ENCODE results near the gene CDH12.
"Not testable (repeated sequence)": the region's sequence is repeated elsewhere in the genome, so short reads cannot be mapped to it uniquely, and the experiment has no call there.

CDH12 gene

DNA sequence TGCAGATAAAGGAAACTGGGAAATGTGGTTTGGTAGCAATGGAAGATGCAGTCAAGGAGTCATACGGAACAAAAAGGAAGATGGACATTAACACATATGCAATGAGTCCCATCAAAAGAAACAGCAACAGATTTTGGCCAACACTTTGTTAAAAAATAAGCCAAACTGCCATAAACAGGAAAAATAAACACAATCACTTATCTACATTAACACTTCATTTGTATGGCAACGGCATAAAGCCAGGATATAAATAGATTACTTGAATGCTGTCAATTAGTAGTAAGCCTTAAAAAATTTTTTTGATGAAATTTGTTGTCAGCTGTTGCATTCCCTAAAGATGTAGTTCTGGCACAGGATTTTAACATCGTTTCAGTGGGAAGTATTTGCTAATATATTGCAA, 190.8 kb downstream of the CDH12 start:
- DNase-seq (ENCODE audit: low read depth in 2 of 3, low spot score in 1 of 3) = no peak

DNA sequence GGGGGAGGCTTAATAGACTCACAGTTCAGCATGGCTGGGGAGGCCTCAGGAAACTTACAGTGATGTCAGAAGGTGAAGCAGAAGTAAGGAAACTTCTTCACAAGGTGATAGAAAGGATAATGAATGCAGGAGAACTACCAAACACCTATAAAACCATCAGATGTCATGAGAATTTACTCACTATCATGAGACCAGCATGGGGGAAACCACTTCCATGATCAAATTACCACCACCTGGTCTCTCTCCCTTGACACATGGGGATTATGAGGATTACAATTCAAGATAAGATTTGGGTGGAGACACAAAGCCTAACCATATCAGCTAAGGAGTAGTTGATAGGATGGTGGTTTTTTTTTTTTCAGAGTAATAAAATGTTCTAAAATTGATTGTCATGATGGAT, 201.8 kb downstream of the CDH12 start:
- DNase-seq (ENCODE audit: low read depth in 2 of 3, low spot score in 1 of 3) = no peak

DNA sequence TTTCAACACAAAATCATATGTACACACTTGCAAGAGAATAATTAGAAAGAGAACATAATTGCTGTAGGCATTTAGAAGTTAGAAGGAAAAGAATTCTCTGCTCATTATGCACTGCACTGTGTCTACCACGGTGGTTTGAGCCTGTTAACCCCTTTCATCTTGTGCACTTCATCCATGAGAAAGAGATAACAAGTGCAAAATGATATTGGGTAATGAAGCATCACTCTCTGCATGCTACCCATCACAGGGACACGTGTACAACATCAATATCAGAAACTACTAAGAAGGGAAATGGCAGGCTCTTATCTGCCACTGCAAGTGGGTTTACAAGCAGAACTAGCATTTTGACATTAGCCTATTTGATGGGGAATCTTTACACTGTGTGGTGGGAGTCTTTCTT, 202.6 kb downstream of the CDH12 start:
- DNase-seq (ENCODE audit: low read depth in 2 of 3, low spot score in 1 of 3) = no peak

- no peak for DNase-seq (ENCODE audit: low read depth in 2 of 3, low spot score in 1 of 3)
These were observed 204.1 kb downstream of the CDH12 start for GRCh38 chr5:22649074-22649473.

GRCh38 chr5:22644859-22645258, 208.3 kb downstream of the CDH12 start:
- no peak for DNase-seq (ENCODE audit: low read depth in 2 of 3, low spot score in 1 of 3)

- no peak for DNase-seq (ENCODE audit: low read depth in 2 of 3, low spot score in 1 of 3)
These were observed 209.8 kb downstream of the CDH12 start for GRCh38 chr5:22643356-22643755.

DNA sequence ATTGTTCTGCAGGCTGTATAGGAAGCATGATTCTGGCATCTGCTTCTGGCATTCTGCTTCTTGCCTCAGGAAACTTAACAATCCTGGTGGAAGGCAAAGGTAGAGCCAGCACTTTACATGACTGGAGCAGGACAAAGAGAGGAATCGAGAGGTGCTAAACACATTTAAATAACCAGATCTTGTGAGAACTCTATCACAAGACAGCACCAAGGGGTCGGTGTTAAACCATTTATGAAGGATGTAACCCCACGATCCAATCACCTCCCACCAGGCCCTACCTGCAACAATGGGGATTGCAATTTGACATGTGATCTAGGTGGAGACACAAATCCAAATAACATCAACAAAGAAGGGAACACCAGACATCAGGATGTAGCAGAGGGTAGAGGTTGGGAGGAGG, 221.5 kb downstream of the CDH12 start:
- DNase-seq (ENCODE audit: low read depth in 2 of 3, low spot score in 1 of 3) = no peak

- no peak for DNase-seq (ENCODE audit: low read depth in 2 of 3, low spot score in 1 of 3)
These were observed 226.1 kb downstream of the CDH12 start for GRCh38 chr5:22627029-22627428.

DNA sequence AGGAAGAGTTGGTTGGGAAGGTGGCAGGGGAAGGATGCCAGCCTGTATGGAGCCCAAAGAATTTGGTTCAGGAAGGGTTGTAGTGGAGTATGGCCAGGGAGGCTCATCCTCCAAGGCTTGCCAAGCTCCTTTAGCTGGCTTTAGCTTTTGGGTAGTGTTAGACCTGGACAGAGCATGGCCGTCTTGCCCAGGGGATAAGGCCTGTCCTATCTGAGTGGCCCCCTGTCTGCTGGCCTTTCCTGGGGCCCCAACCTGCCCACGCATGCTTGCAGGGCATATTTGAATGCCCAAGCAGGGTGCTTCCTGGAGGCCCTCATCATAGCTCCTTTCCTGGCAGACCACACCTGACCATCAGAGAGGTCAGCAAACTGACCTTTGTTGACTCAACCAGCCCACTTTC, 227.7 kb downstream of the CDH12 start:
- no peak for DNase-seq (ENCODE audit: low read depth in 2 of 3, low spot score in 1 of 3)

DNA sequence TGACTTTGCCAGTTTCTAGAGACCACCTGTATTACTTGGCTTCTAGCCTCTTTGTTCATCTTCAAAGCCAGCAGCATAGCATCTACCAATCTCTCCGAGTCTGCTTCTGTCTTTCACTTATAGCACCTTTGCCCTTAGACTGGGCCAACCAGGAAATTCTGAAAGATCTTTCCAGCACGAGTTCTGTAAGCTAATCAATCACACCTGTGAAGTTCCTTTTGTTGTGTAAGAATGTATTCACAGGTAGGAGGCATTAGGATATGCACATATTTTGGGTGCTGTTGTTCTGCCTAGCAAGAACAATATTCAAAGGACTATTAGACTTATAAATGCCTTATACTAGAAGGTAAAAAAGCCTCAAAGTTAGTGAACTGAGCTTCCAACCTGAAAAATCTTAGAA, 232.1 kb downstream of the CDH12 start:
- no peak for DNase-seq (ENCODE audit: low read depth in 2 of 3, low spot score in 1 of 3)

DNA sequence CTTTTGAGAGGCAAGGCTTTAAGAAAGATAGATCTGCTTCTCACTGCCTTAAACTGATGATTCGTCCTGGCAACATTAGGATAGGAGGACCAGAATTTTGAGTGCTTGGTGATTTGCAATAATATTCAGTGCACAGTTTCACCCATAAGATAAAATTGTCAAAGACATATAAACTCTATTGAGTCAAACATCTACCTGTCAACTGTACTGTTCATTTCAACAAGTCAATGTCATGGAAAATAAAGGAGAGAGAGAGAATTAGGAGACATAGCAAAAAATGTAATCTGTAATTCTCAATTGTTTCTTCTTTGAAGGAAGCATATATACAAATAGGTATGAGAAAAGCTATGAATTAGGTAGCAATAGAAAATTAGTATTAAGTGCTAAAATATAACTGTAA, 237.2 kb downstream of the CDH12 start:
- DNase-seq (ENCODE audit: low read depth in 2 of 3, low spot score in 1 of 3) = no peak

GRCh38 chr5:22614486-22615094, 238.6 kb downstream of the CDH12 start:
- DNase-seq (ENCODE audit: low read depth in 2 of 3, low spot score in 1 of 3) = no peak

- DNase-seq (ENCODE audit: low read depth in 2 of 3, low spot score in 1 of 3) = no peak
These were observed 240.2 kb downstream of the CDH12 start for GRCh38 chr5:22612928-22613327.

- no peak for DNase-seq (ENCODE audit: low read depth in 2 of 3, low spot score in 1 of 3)
These were observed 241.8 kb downstream of the CDH12 start for GRCh38 chr5:22611327-22611726.

DNA sequence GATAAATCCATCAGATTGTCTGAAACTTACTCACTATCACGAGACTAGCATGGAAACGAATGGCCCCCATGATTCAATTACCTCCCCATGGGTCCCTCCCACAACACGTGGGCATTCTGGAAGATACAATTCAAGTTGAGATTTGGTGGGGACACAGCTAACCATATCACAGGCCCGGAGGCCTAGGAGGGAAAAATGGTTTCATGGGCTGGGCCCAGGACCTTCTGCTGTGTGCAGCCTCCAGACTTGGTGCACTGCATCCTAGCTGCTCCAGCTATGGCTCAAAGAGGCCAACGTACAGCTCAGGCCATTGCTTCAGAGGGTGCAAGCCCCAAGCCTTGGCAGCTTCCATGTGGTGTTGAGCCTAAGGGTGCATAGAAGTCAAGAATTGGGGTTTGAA, 245.6 kb downstream of the CDH12 start:
- not testable (repeated sequence) for DNase-seq (ENCODE audit: low read depth in 2 of 3, low spot score in 1 of 3)

DNA sequence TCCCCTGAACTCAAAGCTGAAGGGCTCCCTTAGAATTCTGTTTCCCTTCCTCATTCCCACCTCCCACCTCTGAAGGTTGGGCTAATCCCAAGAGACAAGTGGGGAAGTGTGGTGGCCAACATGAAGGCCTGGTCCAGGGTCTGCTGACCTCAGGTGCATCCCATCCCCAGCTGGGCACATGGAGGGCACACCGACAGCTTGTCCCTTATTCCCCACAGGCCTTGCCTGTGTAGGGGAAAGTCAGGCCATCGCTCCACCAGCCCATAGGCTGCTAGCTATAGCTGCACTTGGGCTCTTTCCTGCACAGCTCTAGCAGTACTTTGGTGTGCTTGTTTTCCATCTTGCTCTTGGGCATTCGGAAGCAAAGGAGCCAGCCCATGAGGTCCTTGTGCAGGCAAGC, 247.7 kb downstream of the CDH12 start:
- no peak for DNase-seq (ENCODE audit: low read depth in 2 of 3, low spot score in 1 of 3)

GRCh38 chr5:22604711-22605110, 248.4 kb downstream of the CDH12 start:
- DNase-seq (ENCODE audit: low read depth in 2 of 3, low spot score in 1 of 3) = no peak

DNA sequence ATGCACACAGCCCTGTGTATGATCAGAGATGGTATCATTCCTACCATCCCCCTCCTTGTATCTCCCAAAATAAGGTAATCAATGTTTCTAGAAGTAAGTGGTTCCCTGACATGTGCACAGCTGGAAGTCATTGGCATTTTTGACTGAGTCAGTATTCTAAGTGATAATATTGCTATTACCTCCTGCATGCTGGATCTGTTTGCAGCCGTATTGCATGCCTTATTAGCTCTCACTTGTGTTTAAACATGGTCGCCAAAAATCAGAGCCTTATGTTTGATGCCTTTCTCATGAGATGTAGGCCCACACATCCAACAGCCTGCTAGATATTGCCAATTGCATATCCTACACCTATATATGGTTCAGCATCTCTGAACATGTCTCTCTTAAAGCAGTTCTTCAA, 254.3 kb downstream of the CDH12 start:
- no peak for DNase-seq (ENCODE audit: low read depth in 2 of 3, low spot score in 1 of 3)

- DNase-seq (ENCODE audit: low read depth in 2 of 3, low spot score in 1 of 3) = no peak
These were observed 256.7 kb downstream of the CDH12 start for GRCh38 chr5:22596404-22596970.

GRCh38 chr5:22594491-22594890, 258.7 kb downstream of the CDH12 start:
- DNase-seq (ENCODE audit: low read depth in 2 of 3, low spot score in 1 of 3) = no peak

DNA sequence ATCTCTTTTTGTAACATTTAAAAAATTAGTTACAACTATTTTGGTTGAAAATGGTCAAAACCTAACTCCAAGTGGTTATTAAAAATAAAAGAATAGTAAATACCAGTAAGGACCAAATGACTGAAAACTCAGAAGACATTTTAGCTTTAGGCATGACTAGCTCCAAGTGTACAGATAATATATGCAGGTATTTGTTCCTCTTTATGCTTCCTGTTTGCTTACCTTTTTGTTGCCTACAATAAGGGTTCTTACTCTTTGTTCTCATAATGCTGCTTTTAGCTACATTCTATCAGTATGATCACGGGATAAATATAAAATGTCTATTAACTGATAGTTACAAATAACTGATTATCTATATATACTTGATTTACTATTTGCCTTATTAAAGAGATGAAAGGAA, 259.6 kb downstream of the CDH12 start:
- no peak for DNase-seq (ENCODE audit: low read depth in 2 of 3, low spot score in 1 of 3)

GRCh38 chr5:22591461-22591860, 261.7 kb downstream of the CDH12 start:
- no peak for DNase-seq (ENCODE audit: low read depth in 2 of 3, low spot score in 1 of 3)

DNA sequence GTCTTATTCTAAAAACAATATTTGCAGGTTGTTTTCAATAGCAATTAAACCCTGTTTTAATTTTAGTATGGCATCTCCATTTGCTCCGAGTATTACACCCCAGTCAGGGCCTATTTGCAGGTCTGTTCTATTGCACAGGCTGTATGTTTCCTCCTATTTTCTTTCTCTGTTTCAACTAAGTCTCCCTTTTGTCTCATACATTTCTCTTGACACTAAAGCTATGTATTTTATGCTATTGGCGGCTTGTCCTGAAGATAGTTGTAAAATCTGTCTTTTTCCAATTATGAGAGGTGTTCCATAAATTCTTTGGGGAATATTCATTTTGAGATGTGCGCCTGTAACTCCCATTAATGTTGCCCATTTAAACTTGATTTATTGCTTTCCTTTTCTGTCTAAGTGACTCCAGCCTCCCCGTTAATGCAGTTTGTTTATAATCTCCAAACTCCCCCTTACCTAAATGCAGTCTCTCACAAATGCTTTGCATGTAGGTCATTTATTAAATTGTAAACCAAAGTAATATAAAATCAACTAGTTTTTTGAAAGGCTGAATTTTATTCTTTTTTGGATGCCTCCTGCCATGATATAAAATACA, 262.4 kb downstream of the CDH12 start:
- no peak for DNase-seq (ENCODE audit: low read depth in 2 of 3, low spot score in 1 of 3)

Data from stimulated activated CD4-positive, alpha-beta T cell treated with anti-CD3 and anti-CD28 coated beads, Interleukin-12 subunit alpha, Interleukin-12 subunit beta, amount 100 ng/mL, for 48 hours (primary cell).